ENCODE results near the gene CD96. TPM values are rescaled to one million over a fixed set of nuclear protein-coding genes. Genes with fewer than 3 reads are reported as not detected.

The CD96 gene
- total RNA-seq, 1 experiment from 2014 or later, result not detected

GRCh38 chr3:111582120-111582474, 40.1 kb downstream of the CD96 start:
- Histone ChIP-seq H3T11ph (ENCODE audit: low read length) (no peak overlapping the region), H3K27ac (ENCODE audit: insufficient read length, low read depth, low read length) (no peak overlapping the region), H3K4ac (ENCODE audit: low read depth, low read length) (no peak overlapping the region), H2BK15ac (ENCODE audit: low read depth, low read length) (no peak overlapping the region), H3K14ac (ENCODE audit: insufficient read depth, low read length) (no peak overlapping the region), H2BK12ac (ENCODE audit: insufficient read length, low read depth, low read length) (no peak overlapping the region), H3K9me3 (ENCODE audit: control insufficient read depth, low read depth, low read length) (no peaks in the 10 kb centered on the region), H2AK5ac (ENCODE audit: insufficient read length, low read length) (no peak overlapping the region), H3K18ac (ENCODE audit: insufficient read length, low read depth, low read length) (no peak overlapping the region), H3K4me2 (ENCODE audit: insufficient read depth, insufficient read length, low read length) (no peak overlapping the region), H4K91ac (ENCODE audit: insufficient read length, low read depth, low read length) (no peak overlapping the region), H3K23me2 (ENCODE audit: insufficient read length, low read depth, low read length, poor library complexity, severe bottlenecking) (no peaks in the 10 kb centered on the region), H3K79me1 (ENCODE audit: insufficient read depth, low read depth, low read length, poor library complexity, severe bottlenecking) (no peaks in the 10 kb centered on the region), H4K8ac (replicated peaks; ENCODE audit: insufficient read length, low read depth, low read length) (no peak overlapping the region), H2BK20ac (ENCODE audit: low read depth, low read length, poor library complexity, severe bottlenecking) (no peak overlapping the region), H3K56ac (ENCODE audit: insufficient read length, low read depth, low read length) (no peak overlapping the region), H3K27me3 (ENCODE audit: insufficient read depth, low read length) (no peaks in the 10 kb centered on the region), H2BK5ac (ENCODE audit: insufficient read length, low read length) (no peak overlapping the region), H3K79me2 (ENCODE audit: insufficient read depth, low read length) (no peaks in the 10 kb centered on the region), H3K9ac (ENCODE audit: extremely low read depth, insufficient read length, low read length) (no peak overlapping the region), H3K23ac (ENCODE audit: insufficient read length, low read depth, low read length) (no peak overlapping the region), H3K4me1 (ENCODE audit: insufficient read depth, low read length) (no peaks in the 10 kb centered on the region), H2AFZ (ENCODE audit: low read length) (no peak overlapping the region), H2BK120ac (ENCODE audit: low read depth, low read length, poor library complexity, severe bottlenecking) (no peak overlapping the region), H4K5ac (ENCODE audit: insufficient read length, low read depth, low read length) (no peak overlapping the region), H4K20me1 (ENCODE audit: control insufficient read depth, insufficient read depth, insufficient read length) (no peaks in the 10 kb centered on the region)
- no peak for TF ChIP-seq CTCF (conservative IDR thresholded peaks at IDR 0.05)
- H3K27me3 Mint-ChIP-seq (ENCODE audit: low read depth), result no peaks in the 10 kb centered on the region
- WGBS (ENCODE audit: extremely low coverage, insufficient read length, low lambda C conversion rate), result no CpG with 5 or more reads among the region's 1 CpG
- DNase-seq, result no peak
- no peak overlapping the region for H3K27ac Mint-ChIP-seq
- H3K4me1 Mint-ChIP-seq, result 0 out of 4 replicates have a peak, but pooled peaks cover 0 to 3% of the 10 kb centered on the region in 2 experiments
- peaks cover 0 to 14% (median 7%) of the 10 kb centered on the region in 3 experiments; a peak in 5 of 7 replicates for H3K36me3 Mint-ChIP-seq (ENCODE audit: insufficient read depth in 1 of 3, low read depth in 3 of 3)
- no peak overlapping the region for H3K4me3 Mint-ChIP-seq
- H3K9me3 Mint-ChIP-seq, result peaks cover 13 to 19% of the 10 kb centered on the region in 2 experiments
